A549 (cell line): ENCODE measurements around the gene SORCS2. TPM values are rescaled to one million over a fixed set of nuclear protein-coding genes. Genes with fewer than 3 reads are reported as not detected.

ENCODE experiments used
- ATAC-seq, 2 experiments: fragments of 200-7000 bp in 1 of 2; fragments of >200 bp in 1 of 2; cut with Nextera tagmentation in 1 of 2; cut with Tn5 transposase in 1 of 2; 3 replicates each; pipeline versions ENCODE4 v1.8.0 to v1.9.1; 2018 to 2020; ENCODE audit warnings: mild to moderate bottlenecking in 1 of 2, moderate library complexity in 1 of 2
- CTCF ChIA-PET: fragments of 300-600 bp; sonication (Branson Sonifier 250); formaldehyde crosslinking; extraction: SDS; loops from one replicate; lab custom pipeline; 2021; ENCODE audit warnings: antibody characterized with exemption, inconsistent platforms; lab: Yijun Ruan, JAX
- POLR2A ChIA-PET: fragments of 350-600 bp; formaldehyde crosslinking; extraction: SDS; loops from one replicate; lab custom pipeline; 2021; ENCODE audit warnings: antibody characterized with exemption, inconsistent platforms; lab: Yijun Ruan, JAX
- DNase-seq, 2 experiments: peaks; one replicate each; pipeline versions ENCODE4 v3.0.0 to v3.0.0-alpha.2; 2011 to 2016; ENCODE audit warnings: low read depth in 1 of 2, low spot score in 1 of 2
- FAIRE-seq: peaks from 2 replicates; lab custom pipeline; 2011; peaks lifted over from hg19 to GRCh38; lab: Jason Lieb, UNC
- H3K27ac ChIP-seq, 2 experiments: fragments of >200 bp; sonication (Bioruptor Twin); formaldehyde crosslinking; 3 replicates each; pipeline ENCODE4 v1.5.1; 2016 to 2017
- H3K4me1 ChIP-seq: fragments of >200 bp; sonication (Bioruptor Twin); formaldehyde crosslinking; 3 replicates; pipeline ENCODE4 v1.6.1; 2016
- H3K4me2 ChIP-seq: fragments of >200 bp; sonication (Bioruptor Twin); formaldehyde crosslinking; 3 replicates; pipeline ENCODE4 v1.6.1; 2016
- H3K4me3 ChIP-seq: fragments of >200 bp; sonication (Bioruptor Twin); formaldehyde crosslinking; 3 replicates; pipeline ENCODE4 v1.5.1; 2016
- H3K9me3 ChIP-seq: fragments of >200 bp; sonication (Bioruptor Twin); formaldehyde crosslinking; 3 replicates; pipeline ENCODE4 v1.6.1; 2016
- BHLHE40 ChIP-seq: IDR thresholded peaks from 2 replicates; pipeline ENCODE4 v1.6.1; 2012; ENCODE audit warnings: low read depth, low read length, inconsistent platforms
- CBX8 ChIP-seq: fragments of 200-600 bp; sonication (generic); IDR thresholded peaks from 2 replicates; pipeline ENCODE4 v1.6.1; 2016
- CEBPB ChIP-seq, 2 experiments: fragments of >200 bp in 1 of 2; sonication (Bioruptor Twin) in 1 of 2; formaldehyde crosslinking in 1 of 2; IDR thresholded peaks; 2 replicates each; pipeline ENCODE4 v1.6.1; 2012 to 2016
- EHMT2 ChIP-seq: fragments of 200-600 bp; sonication (generic); IDR thresholded peaks from 2 replicates; pipeline ENCODE4 v1.6.1; 2016; ENCODE audit warnings: antibody characterized with exemption, low read depth, mild to moderate bottlenecking, moderate library complexity
- ESRRA ChIP-seq: fragments of 150-350 bp; IDR thresholded peaks from 2 replicates; pipeline ENCODE4 v1.6.1; 2014; ENCODE audit warnings: mild to moderate bottlenecking, low read length, borderline replicate concordance
- FOSB ChIP-seq: fragments of 250-450 bp; sonication (Bioruptor Pico); IDR thresholded peaks from 2 replicates; pipeline ENCODE4 v1.5.0; 2020; ENCODE audit warnings: mild to moderate bottlenecking, moderate library complexity
- HOXB5 ChIP-seq: fragments of 250-450 bp; sonication (Bioruptor Pico); IDR thresholded peaks from 2 replicates; pipeline ENCODE4 v1.5.0; 2020; ENCODE audit warnings: mild to moderate bottlenecking, moderate library complexity
- JUNB ChIP-seq: fragments of >200 bp; sonication (Bioruptor Twin); formaldehyde crosslinking; IDR thresholded peaks from 2 replicates; pipeline ENCODE4 v1.6.1; 2016
- KDM5A ChIP-seq: fragments of 200-600 bp; sonication (generic); IDR thresholded peaks from 2 replicates; pipeline ENCODE4 v1.6.1; 2016; ENCODE audit warnings: antibody characterized with exemption, mild to moderate bottlenecking
- MAFK ChIP-seq: fragments of 450-650 bp; IDR thresholded peaks from 2 replicates; pipeline ENCODE4 v1.6.1; 2014; ENCODE audit not compliant: partially characterized antibody
- MAZ ChIP-seq: fragments of 150-350 bp; IDR thresholded peaks from 2 replicates; pipeline ENCODE4 v1.6.1; 2014; ENCODE audit warnings: antibody characterized with exemption, low read depth, low read length, borderline replicate concordance
- PHF8 ChIP-seq: fragments of 200-600 bp; sonication (generic); IDR thresholded peaks from 2 replicates; pipeline ENCODE4 v1.6.1; 2016; ENCODE audit warnings: low read depth, mild to moderate bottlenecking, antibody characterized with exemption, moderate library complexity, borderline replicate concordance
- RARB ChIP-seq: fragments of 250-450 bp; sonication (Bioruptor Pico); IDR thresholded peaks from 2 replicates; pipeline ENCODE4 v1.8.0; 2021; ENCODE audit warnings: mild to moderate bottlenecking, moderate library complexity
- RFX5 ChIP-seq: fragments of 450-650 bp; IDR thresholded peaks from 2 replicates; pipeline ENCODE4 v1.7.1; 2014; ENCODE audit warnings: antibody characterized with exemption, mild to moderate bottlenecking, moderate library complexity
- RNF2 ChIP-seq: fragments of 200-600 bp; sonication (generic); IDR thresholded peaks from 2 replicates; pipeline ENCODE4 v1.6.1; 2016; ENCODE audit warnings: low read depth, mild to moderate bottlenecking, antibody characterized with exemption, moderate library complexity, borderline replicate concordance
- SMC3 ChIP-seq: fragments of >200 bp; sonication (Bioruptor Twin); formaldehyde crosslinking; IDR thresholded peaks from 3 replicates; pipeline ENCODE4 v1.6.1; 2018; ENCODE audit warnings: inconsistent platforms
- TP53 ChIP-seq: fragments of 250-450 bp; sonication (Bioruptor Pico); IDR thresholded peaks from 2 replicates; pipeline ENCODE4 v1.5.0; 2021; ENCODE audit warnings: mild to moderate bottlenecking, moderate library complexity
- ZC3H11A ChIP-seq: fragments of 450-650 bp; IDR thresholded peaks from 2 replicates; pipeline ENCODE4 v1.6.1; 2014; ENCODE audit warnings: antibody characterized with exemption, mild to moderate bottlenecking
- ZFP36 ChIP-seq: fragments of 450-650 bp; IDR thresholded peaks from 2 replicates; pipeline ENCODE4 v1.6.1; 2014; ENCODE audit warnings: borderline replicate concordance; ENCODE audit not compliant: partially characterized antibody
- ZNF302 ChIP-seq: fragments of 250-450 bp; sonication (Bioruptor Pico); IDR thresholded peaks from 2 replicates; pipeline ENCODE4 v1.9.0; 2021; ENCODE audit warnings: inconsistent platforms, mild to moderate bottlenecking, moderate library complexity
- WGBS: methylation state at CpG from one replicate; pipeline ENCODE4 v1.1.6; 2017; ENCODE audit errors: missing lambda C conversion rate; 5-methylcytosine and 5-hydroxymethylcytosine counted together
- polyA plus RNA-seq, 4 experiments: library from polyadenylated mRNA; depleted of rRNA in 3 of 4; stranded (reverse); fragments of >200 nt; fragmentation: RNase III in 1 of 4; extraction: RNeasy Plus Mini Kit Qiagen cat#74134 plus additional on column Dnase treatment in 1 of 4; gene quantifications; 2 replicates in 3 of 4; 3 replicates in 1 of 4; pipeline ENCODE4 v1.2.3, GENCODE V29; 2011 to 2017
- TF ChIP-seq, protein P1 (sequence below): fragments of 250-450 bp; sonication (Bioruptor Pico); IDR thresholded peaks from 2 replicates; pipeline ENCODE4 v1.5.0; 2020; ENCODE audit warnings: low read depth, mild to moderate bottlenecking, moderate library complexity
- TF ChIP-seq, protein P2 (sequence below): IDR thresholded peaks from 2 replicates; pipeline ENCODE4 v1.6.1; 2012
- TF ChIP-seq, protein P3 (sequence below): fragments of >200 bp; sonication (Bioruptor Twin); formaldehyde crosslinking; IDR thresholded peaks from 2 replicates; pipeline ENCODE4 v1.6.1; 2016
- TF ChIP-seq, protein P4 (sequence below): fragments of 450-650 bp; IDR thresholded peaks from 2 replicates; pipeline ENCODE4 v1.6.1; 2014; ENCODE audit warnings: antibody characterized with exemption

The SORCS2 gene
- polyA plus RNA-seq, 2 of the 4 experiments (the other 2 are of a cell fraction), result 1.4 to 4.6 TPM

- FAIRE-seq (no peak), ATAC-seq (no peak), DNase-seq (no peak)
- CTCF ChIA-PET, result no interaction called here
- Histone ChIP-seq H3K4me2 (no peak overlapping the region), H3K4me3 (no peak overlapping the region), H3K9me3 (no peaks in the 10 kb centered on the region), H3K27ac (no peak overlapping the region), H3K4me1 (no peaks in the 10 kb centered on the region)
- POLR2A ChIA-PET, result no interaction called here
- 60% methylated on average over 15 of the region's 16 CpGs for WGBS
- no peak for TF ChIP-seq JUNB
- TF ChIP-seq TP53, result no peak
- TF ChIP-seq SMC3, result no peak
- TF ChIP-seq HOXB5 (CRISPR knock-in tag), result no peak
- TF ChIP-seq, protein P1, sequence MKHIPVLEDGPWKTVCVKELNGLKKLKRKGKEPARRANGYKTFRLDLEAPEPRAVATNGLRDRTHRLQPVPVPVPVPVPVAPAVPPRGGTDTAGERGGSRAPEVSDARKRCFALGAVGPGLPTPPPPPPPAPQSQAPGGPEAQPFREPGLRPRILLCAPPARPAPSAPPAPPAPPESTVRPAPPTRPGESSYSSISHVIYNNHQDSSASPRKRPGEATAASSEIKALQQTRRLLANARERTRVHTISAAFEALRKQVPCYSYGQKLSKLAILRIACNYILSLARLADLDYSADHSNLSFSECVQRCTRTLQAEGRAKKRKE (CRISPR knock-in tag), result no peak
- TF ChIP-seq ESRRA, result no peak
- TF ChIP-seq MAFK, result no peak
- TF ChIP-seq, protein P2, sequence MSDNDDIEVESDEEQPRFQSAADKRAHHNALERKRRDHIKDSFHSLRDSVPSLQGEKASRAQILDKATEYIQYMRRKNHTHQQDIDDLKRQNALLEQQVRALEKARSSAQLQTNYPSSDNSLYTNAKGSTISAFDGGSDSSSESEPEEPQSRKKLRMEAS, result no peak
- no peak for TF ChIP-seq BHLHE40
- no peak for TF ChIP-seq CEBPB (IDR thresholded peaks at IDR 0.05)
- no peak for TF ChIP-seq KDM5A
- no peak for TF ChIP-seq RNF2
- TF ChIP-seq, protein P3, sequence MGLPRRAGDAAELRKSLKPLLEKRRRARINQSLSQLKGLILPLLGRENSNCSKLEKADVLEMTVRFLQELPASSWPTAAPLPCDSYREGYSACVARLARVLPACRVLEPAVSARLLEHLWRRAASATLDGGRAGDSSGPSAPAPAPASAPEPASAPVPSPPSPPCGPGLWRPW, result no peak
- no peak for TF ChIP-seq PHF8
- no peak for TF ChIP-seq ZC3H11A
- TF ChIP-seq ZNF302, result no peak
- TF ChIP-seq EHMT2, result no peak
- TF ChIP-seq RFX5, result no peak
- TF ChIP-seq, protein P4, sequence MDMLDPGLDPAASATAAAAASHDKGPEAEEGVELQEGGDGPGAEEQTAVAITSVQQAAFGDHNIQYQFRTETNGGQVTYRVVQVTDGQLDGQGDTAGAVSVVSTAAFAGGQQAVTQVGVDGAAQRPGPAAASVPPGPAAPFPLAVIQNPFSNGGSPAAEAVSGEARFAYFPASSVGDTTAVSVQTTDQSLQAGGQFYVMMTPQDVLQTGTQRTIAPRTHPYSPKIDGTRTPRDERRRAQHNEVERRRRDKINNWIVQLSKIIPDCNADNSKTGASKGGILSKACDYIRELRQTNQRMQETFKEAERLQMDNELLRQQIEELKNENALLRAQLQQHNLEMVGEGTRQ, result no peak
Measured at GRCh38 chr4:7480423-7480822, 288.1 kb downstream of the SORCS2 start.

GRCh38 chr4:7481227-7481626 is 288.9 kb downstream of the SORCS2 start:
- no peak for TF ChIP-seq ZFP36
- TF ChIP-seq FOSB (CRISPR knock-in tag), result no peak
- TF ChIP-seq CBX8, result no peak
- TF ChIP-seq, protein P3, result no peak
- no peak for TF ChIP-seq MAZ
- no peak for TF ChIP-seq TP53
- TF ChIP-seq RARB (CRISPR knock-in tag), result no peak
- TF ChIP-seq, protein P4, result no peak
- TF ChIP-seq RFX5, result no peak
- CTCF ChIA-PET, result no interaction called here
- H3K4me3 ChIP-seq, result no peak overlapping the region
- ATAC-seq, result no peak
- no peaks in the 10 kb centered on the region for H3K4me1 ChIP-seq
- POLR2A ChIA-PET, result no interaction called here
- H3K4me2 ChIP-seq, result no peak overlapping the region
- H3K9me3 ChIP-seq, result no peaks in the 10 kb centered on the region
- no peak for FAIRE-seq
- 63% methylated on average over 10 of the region's 14 CpGs for WGBS
- H3K27ac ChIP-seq, result no peak overlapping the region
- DNase-seq, result no peak
